Measurements from ENCODE around the gene SLC19A1.

The SLC19A1 gene

DNA sequence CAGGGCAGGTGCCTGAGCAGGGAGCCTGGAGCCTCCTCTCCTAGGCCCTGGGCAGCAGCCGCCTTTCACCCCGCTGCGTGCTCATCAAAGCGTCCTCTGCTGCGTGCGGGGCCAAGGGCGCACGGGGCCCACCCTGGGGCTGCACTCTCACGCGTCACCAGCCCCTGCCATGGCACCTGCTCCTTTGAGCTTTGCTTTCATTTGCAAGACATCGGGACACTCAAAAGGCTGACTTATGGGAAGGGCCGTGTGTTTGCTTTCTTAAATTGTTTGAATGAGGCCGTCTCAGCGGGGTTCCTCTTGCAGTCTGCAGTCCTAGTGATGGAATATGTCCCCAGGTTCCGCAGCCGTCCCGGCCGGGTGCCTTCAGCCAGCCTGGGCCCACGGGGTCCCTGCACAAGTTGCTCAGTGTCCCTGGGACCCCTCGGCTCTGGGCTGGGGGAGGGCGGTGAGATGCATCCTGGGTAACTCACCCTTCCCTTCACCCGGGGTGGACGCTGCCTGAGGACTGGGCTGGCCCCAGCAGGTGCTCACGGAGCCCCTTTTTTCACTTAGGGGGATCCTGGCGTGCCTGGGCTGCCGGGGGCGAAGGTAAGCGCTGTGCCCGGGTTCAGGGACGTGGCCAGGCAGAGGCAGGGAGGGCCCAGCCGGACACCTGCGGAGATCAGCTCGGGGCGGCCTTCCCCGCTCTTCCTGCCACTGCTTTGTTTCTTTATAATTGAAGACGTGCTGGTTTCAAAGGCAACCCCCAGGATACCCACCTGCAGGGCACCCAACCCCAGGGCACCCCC is 53.1 kb downstream of the SLC19A1 start:
- no peak for DNase-seq

DNA sequence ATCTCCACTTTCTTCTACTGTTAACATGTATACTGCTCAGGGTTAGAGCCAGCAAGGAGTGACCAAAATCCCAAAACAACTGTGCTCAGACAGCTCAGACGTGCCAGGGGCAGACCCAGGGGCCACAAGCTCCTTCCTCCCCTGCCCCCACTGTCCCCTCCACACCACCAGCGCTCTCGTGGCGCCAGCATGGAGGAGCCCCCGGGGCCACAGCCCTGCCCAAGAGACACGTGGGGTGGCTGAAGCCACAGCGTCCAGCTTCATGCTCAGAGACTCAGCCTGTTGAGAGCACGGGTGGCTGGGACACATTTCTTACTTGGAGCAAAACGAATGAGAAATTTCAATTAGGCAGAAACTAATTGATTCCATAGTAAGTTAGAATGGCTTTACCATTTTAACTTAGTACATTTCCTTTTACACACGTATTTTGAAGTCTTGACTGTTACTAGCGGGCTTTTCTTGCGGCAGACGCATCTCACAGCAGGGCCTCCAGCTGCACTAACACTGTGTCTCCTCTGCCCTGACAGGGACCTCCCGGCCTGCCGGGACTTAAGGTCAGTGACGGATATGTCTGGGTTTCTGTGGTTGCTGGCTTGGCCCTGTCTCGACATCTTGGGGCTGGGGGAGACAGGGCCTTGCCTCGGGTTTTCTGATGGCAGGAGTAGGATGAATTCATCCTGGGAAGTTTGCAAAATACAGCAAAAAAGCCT is 54.2 kb downstream of the SLC19A1 start:
- no peak for DNase-seq

DNA sequence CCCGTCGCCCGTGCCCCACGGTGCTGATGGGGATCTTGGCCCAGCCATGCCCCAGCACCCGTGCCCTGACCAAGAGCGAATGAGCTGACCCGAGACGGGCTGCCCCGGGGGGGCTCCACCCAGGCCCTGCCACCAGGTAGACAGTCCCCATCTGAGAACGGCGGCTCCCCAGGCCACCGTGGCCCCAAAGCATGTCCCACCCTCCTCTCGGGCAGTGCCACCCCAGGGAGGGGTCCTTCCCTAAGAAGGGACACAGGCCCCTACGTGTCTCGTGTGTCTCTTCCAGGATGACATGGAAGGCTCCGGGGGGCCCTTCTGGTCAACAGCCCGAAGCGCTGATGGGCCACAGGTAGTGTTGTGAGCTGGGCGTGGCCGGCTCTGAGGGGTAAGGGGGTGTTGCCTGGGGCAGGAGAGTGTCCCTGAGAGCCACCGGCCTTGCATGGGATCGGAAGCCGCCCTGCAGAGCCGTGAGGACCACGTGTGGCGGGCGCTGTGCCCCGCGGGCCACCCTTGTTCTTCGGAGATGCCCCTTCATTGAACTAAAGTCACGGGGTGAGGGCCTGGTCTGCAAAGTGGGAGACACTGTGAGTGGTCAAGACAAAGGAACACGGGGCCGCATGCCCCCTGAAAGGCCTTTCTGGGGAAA is 55.0 kb downstream of the SLC19A1 start:
- no peak for DNase-seq

DNA sequence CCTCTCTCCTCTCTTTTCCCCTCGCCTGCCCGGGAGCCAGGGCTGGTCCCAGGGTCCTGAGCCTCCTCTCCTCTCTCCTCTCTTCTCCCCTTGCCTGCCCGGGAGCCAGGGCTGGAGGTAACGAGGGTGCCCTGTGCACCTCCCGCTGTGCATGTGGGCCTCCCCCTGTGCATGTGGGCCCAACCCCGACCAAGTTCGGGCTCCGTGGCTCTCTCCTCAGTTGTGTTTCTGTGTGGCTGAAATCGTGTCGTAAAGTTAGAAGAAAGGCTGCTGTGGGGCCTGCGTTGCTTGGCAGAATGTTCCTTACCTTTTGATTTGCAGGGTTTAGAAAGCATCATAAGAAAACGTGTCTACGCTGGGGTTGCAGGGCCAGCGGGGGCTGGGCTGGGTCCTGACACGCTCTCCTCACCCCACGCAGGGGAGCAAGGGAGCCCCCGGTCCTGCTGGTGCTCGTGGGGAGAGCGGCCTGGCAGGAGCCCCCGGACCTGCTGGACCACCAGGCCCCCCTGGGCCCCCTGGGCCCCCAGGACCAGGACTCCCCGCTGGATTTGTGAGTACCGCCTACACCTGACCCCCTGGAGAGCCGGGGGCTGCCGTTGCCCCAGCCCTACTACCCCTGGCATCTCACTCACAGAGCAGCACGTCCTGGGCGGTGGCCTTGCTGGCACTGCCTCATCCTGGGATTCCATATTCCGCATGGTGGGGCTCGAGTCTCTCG is 55.6 kb downstream of the SLC19A1 start:
- DNase-seq = no peak

DNA sequence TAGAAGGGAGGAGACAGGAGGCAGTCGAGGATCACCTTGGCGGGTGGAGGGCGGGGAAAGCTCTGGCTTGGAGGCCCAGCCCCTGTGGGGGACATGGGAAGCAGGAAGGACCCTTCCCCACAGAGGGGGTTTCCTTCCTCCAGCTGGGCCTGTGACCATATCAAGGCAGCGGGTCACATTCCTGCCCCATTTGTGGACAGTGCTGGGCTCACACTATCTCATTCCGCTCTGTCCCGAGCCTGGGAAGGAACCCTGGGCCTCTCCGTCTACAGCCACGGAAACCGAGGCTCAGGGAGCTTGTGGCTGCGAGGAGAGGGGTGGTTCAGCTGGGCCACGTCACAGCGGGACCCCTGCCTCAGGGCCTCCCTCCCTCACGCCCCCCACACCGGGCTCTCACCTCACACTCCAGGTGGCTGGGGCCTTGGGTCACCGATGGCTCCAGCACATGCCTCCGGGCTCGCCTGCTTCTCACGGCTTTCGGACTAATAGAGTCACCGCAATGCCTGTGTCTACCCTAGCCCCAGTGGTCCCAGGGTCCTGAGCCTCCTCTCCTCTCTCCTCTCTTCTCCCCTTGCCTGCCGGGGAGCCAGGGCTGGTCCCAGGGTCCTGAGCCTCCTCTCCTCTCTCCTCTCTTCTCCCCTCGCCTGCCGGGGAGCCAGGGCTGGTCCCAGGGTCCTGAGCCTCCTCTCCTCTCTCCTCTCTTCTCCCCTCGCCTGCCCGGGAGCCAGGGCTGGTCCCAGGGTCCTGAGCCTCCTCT is 56.4 kb downstream of the SLC19A1 start:
- DNase-seq = no peak

DNA sequence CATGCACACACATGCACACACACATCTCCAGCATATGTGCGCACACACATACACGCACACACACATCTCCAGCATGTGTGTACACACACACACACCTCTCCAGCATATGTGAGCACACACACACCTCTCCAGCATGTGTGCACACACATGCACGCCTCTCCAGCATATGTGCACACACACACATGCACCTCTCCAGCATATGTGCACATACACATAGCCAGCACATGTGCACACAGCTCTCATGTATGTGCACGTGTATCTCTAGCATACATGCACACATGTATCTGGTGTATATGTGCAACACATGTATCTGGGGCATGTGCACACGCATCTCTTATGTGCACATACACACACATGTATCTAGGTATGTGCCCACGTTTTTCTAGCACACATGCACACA is 57.9 kb downstream of the SLC19A1 start:
- no peak for DNase-seq

DNA sequence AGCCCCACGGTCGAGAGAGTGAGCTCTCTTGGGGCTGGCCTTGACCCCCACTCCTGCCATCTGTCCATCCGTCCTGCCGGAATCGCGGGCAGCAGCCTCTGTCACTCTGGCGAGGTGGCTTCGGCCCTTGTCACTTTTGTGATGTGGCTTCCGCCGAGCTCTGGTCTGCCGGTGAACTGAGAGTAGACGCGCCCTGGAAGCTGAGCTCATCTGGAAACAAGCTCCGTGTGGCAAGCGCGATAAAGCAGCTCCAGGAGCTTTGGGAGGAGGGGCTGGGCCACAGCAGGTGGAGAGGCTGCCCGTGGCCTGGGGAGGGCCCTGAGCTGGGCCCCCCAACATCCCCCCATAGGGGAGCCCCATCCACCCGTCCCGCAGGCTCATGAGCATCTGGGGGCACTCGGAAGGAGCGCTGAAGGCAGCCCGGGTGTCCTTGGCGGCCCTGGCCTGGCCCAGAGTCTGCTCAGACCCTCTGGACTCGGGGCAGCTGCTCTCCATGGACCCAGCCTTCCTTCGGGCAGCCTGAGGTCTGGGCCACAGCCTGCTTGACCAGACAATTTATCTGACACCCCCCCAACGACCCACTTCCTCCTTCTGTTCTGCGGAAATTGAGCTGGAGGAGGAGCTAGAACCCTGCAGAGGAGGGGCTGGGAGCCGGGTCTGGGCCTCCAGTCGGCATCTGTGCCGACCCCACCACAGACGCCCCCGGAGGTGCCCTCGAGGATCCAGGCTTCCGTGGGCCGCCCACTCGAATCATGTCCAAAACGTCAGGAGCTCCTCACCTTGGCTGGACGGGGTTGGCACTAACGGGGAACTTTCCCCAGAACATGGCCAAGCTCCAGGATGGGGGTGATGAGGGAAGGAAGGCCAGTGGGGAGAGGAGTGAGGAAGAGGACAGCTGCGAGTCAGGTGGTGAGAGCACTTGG is 59.1 kb downstream of the SLC19A1 start:
- DNase-seq = peak; percentile 39 to 41

DNA sequence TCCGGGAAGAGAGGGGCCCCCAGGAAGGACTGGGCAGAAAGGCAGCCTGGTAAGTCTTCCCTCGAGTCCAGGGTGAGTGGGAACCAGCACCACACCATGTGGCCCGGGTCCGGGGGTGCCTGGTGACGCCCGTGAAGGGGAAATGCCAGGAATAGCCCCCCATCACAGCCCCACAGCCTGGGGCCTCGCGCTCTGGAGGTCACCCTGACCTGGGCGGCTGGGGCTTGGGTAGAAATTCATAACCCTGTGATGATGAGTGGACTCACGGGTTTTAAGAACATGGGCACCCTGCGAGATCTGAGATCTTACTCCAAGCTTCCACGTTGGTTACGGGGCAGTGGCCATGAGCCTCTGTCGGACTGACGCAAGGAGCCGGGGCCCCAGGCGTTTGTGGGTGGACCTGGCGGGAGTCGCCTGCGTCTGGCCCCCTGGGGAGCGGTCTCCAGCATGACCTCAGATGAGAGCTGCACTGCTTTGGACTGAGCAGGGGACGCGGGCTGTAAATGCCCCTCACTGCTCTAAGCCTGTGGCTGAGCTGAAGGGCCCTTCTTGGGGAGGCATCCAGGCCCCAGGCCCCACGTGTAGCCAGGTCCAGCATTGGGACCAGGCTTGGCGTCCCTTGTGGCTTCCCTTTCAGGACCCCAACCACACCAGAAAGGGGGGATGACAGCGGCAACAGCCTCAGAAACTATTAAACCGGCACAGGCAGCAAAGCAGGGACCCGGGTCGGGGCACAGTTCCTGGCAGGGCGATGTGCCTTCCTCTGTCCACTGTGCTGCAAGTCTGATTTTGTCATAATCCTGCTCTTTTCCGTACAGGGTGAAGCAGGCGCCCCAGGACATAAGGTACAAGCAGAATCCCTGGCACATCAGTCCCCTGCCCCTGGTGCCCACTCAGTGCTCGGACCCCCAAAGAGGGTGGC is 60.0 kb downstream of the SLC19A1 start:
- DNase-seq = no peak

DNA sequence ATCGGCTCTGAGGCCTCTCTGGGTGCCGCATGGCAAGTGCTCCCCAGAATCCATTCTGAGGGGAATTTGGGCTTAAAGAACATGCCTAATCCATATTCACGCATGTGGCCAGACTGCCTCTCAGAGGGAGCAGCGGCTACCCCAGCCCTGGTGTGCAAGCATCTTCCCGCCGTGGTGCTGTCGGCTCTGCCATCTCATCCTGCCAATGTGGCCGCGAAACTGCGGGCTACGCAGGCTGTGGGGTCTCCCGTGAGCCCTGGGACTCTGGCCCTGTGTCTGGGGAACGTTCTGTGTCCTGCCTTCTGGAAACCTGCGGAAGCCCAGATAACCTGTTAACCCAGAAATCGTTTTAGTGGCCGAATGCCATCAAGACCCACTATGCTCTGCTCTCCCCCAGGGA is 60.7 kb downstream of the SLC19A1 start:
- DNase-seq = no peak

DNA sequence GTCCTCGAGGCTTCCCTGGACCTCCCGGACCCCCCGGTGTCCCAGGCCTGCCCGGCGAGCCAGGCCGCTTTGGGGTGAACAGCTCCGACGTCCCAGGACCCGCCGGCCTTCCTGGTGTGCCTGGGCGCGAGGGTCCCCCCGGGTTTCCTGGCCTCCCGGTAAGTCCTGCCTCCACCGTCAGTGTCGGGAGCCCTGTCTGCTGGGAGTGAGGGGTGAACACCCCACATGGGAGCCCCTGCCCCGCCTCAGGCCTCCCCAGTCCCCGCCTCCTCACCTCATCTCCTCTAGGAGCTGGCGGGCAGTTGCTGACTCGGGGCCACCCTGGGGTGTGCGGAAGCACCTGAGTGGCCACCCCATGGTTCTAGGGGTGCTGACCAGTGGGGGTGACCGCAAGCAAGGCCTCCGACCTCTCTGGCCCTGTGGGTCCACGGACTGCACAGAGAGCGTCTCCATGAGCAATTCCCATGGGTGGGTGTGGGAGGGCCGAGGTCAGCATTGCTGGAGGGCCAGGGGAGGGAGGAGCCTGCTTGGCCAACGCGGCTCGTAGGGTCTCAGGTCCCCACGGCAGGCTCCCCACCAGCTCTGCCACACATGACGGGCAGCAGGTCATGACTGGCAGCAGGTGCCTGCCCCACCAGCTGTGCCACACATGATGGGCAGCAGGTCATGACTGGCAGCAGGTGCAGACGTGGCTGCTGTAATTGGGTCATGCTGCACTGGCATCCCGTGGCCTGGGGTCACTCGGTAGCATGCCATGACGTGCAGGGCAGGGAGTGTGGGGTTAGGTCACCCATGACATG is 61.3 kb downstream of the SLC19A1 start:
- DNase-seq = no peak

DNA sequence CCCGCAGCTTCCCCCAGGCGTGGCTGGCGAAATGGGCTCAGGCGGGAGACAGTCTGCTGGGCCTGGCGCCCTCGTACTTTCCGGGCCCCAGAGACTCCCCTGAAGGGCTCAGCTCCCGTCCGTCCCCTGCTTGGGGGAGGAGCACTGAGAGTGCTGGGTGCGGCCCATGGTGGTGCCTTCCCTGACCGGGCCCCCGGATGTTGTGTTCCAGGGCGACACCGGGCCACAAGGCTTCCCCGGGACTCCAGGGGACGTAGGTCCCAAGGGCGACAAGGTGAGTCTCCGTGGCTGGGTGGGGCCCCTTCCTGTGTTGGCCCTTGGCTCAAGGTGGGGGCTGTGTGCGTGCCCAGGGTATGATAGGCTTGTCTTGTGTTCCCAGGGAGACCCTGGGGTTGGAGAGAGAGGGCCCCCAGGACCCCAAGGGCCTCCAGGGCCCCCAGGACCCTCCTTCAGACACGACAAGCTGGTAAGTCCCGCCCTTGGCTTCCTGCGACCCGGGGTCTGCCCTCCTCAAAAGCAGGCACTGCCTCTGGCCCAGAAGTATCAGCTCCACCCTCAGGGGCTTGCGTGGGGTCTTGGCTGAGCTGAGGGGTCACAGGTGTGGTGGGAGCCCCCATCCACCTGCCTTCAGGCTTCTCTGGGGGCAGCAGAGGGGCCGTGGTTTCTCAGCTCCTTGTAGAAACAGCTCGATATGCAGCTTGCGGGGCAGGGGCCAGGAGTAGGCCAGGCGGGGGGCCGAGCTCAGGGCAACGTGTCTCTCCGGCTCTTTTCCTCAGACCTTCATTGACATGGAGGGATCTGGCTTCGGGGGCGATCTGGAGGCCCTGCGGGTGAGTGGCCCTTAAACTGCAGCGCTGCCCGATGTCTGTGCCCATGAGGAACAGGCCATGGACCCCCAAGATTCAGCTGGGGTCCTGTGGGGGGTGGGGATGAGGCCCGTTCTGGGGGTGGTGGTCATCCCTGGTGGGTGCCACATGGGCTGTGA is 62.3 kb downstream of the SLC19A1 start:
- DNase-seq = no peak

DNA sequence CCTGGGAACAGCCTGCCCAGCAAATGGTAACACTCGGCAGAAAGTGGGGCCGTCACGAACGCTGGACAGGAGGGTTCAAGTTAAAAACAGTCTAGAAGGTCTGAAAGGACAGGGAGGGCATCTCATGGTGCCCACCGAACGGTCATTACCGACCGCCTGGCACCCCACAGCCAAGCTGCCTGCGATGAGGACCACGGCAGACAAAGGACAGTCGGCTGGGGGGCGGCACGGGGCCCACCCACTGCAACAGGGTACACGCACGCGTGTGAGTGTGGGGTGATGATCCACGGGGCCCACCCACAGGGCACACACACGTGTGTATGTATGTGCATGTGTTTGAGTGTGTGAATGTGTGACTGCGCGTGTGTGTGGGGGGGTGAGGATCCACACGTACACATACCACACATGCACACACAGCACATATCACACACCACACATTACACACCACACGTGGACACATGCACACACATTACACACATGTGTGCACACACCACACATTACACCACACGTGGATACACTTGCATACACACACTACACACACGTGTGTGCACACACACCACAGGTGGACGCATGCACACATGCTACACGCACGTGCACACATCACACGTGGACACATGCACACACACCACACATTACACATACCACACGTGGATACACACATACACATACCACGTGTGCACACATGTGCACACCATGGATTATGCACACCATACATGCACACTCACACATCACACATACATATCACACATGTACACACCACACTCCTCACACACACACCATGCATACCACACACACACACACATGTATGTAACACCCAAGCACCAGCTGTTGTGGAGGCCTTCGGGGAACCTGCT is 63.2 kb downstream of the SLC19A1 start:
- DNase-seq = peak in 1 of 2 donors; percentile 9

DNA sequence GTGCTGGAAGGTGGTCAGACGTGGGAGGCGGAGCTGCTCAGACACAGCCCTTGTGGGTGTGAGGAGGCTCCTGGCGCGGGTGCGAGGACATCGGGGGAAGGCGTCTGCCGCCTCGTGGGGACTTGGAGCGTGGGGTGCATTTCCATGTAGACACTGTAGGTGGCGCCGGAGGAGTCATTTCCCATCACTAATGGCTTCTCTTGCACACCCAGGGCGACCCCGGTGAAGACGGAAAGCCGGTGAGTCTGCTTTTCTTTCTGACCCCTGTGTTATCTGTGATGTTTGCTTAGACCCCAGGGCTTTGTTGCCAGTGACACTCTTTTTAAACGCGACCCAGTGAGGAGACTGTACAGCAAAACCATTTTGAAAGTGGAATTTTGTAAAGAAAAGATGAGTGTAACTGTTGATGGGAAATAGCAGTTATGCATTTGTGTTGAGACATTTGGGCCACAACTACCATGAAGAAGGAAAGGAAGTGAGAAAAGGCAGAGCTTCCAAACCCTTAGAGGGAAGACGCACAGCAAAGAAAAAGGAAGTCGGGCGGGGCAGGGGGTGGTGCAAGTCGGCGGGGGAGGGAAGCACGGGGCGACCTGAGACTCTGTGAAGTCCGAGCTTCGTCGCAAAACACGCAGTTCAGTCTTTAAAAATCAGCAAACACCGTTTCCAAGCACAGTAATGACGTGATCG is 64.0 kb downstream of the SLC19A1 start:
- DNase-seq = peak; percentile 83 to 88

DNA sequence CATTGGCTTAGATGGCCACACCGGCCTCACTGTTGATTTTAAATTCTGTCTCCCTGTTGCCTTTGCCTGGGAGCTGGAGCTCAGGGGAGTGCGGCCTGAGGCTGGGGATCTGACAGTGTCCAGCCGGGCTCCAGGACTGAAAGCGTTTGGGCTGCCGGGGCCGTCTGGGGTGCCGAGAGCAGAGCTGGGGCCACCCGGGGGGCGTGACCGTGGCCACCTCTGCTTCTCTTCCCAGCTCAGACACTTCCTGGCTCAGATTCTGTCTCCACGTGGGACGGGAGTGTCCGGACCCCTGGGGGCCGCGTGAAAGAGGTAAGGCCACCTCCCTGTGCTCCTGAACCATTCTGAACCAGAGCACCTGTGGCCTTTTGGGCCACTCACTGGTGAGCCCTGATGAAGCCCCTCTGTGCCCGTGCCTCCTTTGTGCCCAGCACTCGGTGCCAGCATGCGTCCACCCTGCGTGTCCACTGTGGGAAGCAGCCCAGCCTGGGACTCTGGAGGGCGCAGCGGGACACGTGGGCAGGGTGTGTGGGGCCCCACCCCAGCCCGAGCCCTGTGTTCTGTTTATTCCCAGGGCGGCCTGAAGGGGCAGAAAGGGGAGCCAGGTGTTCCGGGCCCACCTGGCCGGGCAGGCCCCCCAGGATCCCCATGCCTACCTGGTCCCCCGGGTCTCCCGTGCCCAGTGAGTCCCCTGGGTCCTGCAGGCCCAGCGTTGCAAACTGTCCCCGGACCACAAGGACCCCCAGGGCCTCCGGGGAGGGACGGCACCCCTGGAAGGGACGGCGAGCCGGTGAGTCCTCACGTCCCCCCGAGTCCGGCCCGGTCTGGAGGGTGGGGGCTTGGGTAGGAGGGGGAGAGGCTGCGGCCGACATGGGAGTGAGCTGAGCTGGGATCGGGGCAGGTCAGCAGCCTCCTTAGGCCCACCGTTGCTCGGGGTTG is 64.8 kb downstream of the SLC19A1 start:
- DNase-seq = no peak

DNA sequence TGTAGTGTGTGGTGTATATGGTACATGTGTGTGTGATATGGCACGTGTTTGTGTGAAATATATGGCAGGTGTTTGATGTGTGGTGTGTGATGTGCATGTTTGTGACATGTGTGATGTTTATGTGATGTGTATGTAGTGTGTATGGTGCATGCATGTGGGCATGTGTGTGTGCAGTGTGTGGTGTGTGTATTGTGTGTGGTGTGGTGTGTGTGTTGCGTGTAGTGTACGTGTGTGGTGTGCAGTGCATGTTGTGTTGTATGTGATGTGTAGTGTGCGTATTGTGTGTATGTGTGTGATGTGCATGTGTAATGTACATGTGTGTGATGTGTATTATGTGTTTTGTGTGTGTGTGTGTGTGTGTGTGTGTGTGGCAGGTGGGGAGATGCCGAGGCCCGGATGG is 65.7 kb downstream of the SLC19A1 start:
- no peak for DNase-seq

All from inflammatory macrophage (primary cell).